NCI-H510A treated with DMSO at 0.1 percent for 48 hours (cell line): ENCODE measurements around the gene R3HDM4.

Source experiments
- DNase-seq: peaks from one replicate; lab custom pipeline; 2025; lab: John Stamatoyannopoulos, UW

R3HDM4 gene

DNA sequence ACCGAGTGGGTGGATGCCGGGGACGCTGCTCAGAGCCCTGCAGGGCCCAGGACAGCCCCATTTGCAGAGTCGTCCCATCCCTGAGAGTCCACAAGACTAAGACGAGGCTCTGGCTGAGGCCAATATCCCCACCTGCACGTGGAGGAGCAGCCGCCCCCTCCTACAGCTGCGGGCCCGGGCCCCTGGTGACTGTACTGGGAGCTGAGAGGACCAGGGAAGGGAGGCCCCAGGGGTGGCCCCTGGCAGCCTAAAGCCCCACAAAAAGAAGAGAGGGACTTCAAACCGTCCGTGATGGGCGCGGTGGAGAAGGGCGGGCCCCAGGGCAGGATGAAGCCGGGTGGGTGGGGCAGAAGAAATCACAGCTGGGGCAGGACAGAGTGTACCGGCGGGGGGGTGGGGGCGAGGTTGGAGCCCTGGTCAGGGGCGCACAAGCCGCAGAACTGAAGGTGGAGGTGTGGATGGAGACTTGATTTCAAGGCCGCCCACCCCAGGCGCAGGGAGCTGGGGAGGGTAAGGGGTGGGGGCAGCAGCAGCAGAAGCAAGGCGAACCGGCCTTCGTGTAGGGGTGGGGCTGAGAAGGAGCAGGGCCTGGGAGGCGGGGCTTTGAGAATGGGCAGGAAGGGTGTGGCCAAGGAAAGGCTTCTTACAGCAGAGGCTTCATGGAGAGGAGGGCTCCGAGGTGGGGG, 40.6 kb downstream of the R3HDM4 start:
- no peak for DNase-seq

DNA sequence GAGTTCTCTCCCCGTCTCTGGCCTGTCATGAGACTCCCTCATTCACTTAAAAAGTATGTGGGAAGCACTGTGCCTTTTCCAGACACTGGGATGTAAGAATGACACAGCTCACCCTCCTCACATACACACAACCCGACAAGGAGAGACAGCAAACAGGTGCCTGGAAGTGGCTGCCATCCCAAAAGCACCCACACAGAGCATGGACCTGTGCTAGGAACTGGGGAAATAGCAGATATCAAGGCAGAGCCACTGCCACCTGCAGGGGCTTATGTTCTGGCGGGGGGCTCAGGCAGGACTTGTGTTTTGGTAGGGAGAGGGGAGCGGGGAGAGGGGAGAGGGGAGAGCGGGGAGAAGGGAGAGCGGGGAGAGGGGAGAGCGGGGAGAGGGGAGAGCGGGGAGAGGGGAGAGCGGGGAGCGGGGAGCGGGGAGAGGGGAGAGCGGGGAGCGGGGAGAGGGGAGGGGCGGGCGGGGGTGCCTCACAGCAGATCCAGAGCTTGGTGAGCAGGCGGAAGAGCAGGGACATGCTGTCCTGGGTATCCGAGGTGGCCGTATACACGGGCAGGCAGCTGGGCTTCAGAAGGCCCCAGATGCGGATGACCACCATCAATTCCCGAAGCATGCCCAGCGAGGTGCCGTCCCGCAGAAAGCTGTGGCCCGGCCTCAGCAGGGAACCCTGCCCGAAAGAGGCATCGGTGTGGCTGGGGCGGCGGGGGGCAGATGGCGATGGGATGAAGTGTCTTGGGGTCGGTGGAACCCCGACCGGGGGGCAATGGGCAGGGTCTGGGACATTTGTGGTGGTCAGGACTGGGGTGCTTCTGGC, 41.4 kb downstream of the R3HDM4 start:
- no peak for DNase-seq

GRCh38 chr19:870963-871401, 42.0 kb downstream of the R3HDM4 start:
- no peak for DNase-seq

DNA sequence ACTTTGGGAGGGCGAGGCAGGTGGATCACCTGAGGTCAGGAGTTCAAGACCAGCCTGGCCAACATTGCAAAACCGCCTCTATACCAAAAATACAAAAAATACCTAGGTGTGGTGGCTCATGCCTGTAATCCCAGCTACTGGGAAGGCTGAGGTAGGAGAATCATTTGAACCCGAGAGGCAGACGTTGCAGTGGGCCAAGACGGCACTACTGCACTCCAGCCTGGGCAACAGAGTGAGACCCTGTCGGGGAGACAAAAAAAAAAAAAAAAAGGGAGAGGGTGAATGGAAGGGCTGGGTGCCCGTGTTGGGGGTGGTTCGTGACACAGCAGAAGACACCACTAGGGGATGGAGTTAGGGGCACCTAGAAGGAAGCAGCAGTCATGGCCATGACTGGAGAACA, 42.7 kb downstream of the R3HDM4 start:
- no peak for DNase-seq

DNA sequence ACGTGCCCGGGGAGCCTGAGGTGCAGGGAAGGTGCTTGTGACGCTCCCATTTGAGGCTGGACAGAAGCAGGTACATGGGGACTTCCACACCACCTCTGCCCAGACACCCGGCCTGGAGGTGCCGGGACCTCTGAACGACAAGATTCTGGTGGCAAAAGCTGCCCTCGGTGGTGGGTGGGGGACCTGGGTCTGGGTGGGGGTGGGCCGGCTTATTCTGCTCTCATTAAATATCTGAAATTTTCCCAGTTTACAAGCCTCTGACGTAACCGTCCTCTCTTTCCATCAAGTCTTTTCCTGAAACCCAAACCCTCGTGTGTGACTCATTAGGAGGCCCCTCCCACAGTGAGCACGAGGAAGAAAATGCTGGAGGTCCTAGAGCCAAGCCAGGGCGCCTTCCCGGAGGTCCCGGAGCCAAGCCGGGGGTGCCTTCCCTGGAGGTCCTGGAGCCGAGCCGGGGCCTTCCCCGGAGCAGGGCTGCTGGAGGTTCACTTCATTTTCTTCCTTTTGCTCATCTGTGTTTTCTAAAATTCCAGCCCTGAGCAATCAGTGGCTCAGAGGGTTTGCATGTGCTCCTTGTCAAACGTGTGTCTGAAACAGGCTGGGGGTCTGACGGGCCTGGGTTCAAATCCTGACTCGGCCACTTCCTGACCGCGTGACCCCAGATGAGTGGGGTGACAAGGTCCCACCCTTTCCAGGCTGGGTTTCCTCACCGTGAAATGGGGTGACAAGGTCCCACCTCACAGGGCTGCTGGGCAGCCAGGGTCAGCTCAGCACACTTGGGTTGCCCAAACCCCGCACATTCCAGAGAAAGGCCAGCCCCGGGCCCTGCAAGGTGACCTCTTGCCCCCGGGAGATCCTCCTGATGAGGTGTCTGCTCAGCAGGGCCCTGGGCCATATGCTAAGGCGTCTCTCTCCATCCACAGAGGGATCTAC, 43.5 kb downstream of the R3HDM4 start:
- DNase-seq, result no peak

DNA sequence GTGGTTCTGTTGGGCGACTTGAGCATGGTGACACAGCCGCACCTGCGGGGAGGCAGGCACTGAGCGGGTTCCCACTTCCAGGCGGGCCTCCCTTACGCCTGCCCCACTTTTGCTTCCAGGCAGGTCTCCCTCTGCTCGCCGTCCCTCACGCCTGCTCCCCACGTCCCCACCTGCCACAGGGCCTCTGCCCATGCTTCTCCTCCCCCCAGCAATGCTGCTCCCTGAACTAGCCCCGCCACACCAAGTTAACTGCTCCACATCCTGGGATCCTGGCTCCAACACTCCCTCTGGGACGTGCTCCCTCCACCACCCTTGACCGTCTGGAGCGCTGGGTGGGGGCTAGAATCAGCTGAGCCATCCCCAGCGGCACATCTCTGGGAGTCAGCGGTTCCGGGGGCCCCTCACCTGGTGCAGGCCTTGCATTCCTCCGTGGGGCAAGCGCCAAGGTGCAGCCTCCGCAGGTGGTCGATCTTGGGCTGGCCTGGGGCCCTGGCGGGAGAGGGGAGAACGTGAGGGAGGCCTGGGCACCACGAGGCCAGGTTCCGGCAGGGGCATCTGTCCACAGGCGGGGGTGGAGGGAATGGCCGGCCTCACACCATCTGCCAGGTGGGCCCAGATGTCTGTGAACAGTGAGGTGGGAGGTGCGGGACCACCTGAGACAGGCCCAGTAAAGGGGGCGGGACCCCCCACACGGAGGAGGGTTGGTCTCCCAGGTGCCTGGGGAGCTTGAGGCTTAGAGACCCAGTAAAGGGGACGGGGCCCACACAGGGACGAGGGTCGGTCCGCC, 44.4 kb downstream of the R3HDM4 start:
- DNase-seq, result no peak

DNA sequence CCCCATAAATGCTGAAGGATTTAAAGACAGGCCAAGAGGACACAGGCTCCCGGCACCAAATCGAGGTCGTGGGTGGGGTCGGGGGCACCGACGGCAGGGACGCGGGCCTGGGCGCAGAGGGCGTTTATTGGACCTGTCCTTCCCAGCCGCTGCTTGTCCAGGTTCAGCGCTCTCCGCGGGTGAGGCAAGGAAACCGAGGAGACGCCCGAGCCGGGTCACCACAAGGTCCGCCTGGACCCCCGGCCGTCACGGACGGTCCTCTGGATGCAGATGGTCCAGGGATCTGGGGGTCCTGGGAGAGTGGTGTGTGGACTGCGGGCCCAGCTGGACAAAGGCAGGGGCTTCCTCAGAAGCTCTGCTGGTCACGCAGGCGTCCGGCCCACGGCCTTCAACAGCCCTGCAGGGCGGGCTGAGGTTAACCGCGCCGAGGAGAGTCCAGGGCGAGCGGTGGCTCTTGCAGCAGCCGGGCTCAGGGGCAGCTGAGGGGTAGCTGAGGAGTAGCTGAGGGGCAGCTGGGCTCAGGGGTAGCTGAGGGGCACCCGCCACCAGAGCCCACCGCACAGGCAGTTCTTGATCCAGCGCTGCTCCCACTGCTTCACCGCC, 45.1 kb downstream of the R3HDM4 start:
- DNase-seq, result no peak

- no peak for DNase-seq
Measured at GRCh38 chr19:867301-867793, 45.7 kb downstream of the R3HDM4 start.

DNA sequence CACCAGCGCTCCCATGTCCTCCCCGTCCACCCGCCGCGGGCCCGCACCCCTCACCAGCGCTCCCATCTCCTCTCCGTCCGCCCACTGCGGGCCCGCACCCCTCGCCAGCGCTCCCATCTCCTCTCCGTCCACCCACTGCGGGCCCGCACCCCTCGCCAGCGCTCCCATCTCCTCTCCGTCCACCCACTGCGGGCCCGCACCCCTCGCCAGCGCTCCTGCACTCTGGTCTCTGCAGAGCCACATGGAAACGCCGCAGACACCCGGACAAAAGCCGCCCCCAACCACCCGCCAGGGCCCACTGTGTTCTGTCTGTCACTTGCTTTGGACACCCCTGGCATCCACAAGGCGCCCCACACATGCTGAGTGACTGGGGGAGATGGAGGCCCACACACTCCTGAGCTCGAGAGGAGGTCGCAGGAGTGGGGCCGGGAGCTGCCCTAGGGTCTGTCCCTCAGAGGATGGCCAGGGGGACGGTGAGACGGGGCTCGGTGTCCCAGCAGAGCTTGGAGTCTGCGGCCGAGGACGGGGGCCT, 46.2 kb downstream of the R3HDM4 start:
- DNase-seq, result no peak

DNA sequence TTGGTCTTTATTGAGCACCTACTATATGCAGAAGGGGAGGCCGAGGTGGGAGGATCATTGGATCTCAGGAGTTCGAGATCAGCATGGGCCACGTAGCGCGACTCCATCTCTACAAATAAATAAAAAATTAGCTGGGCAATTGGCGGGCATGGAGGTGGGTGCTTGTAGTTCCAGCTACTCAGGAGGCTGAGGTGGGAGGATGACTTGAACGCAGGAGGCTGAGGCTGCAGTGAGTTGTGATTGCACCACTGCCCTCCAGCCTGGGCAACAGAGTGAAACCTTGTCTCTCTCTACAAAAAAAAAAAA, 49.8 kb downstream of the R3HDM4 start:
- DNase-seq, result no peak

DNA sequence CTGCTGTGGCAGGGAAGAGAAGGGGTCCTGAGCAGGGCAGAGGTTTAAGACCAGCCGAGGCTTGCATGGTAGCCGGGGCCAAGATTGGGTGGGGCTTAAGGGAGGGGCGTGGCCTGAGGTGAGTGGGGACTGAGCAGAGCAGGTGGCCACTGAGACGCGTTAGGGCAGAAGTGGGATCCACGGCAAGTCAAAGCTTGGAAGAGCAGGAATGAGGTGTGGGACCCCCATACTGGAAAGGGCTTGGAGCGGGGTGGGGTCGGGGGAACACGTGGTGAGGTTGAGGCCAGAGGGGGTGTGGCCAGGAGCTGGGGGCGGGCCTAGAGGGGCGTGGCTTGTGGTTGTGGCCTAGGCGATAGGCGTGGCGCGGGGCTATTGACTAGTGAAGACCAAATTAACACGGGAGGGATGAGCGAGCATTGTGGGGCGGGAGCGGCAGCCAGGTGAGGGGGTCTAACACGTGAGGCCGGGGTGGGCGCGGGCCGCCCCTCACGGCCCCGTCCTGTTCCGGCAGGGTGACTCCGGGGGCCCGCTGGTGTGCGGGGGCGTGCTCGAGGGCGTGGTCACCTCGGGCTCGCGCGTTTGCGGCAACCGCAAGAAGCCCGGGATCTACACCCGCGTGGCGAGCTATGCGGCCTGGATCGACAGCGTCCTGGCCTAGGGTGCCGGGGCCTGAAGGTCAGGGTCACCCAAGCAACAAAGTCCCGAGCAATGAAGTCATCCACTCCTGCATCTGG, 50.3 kb downstream of the R3HDM4 start:
- DNase-seq, result no peak

DNA sequence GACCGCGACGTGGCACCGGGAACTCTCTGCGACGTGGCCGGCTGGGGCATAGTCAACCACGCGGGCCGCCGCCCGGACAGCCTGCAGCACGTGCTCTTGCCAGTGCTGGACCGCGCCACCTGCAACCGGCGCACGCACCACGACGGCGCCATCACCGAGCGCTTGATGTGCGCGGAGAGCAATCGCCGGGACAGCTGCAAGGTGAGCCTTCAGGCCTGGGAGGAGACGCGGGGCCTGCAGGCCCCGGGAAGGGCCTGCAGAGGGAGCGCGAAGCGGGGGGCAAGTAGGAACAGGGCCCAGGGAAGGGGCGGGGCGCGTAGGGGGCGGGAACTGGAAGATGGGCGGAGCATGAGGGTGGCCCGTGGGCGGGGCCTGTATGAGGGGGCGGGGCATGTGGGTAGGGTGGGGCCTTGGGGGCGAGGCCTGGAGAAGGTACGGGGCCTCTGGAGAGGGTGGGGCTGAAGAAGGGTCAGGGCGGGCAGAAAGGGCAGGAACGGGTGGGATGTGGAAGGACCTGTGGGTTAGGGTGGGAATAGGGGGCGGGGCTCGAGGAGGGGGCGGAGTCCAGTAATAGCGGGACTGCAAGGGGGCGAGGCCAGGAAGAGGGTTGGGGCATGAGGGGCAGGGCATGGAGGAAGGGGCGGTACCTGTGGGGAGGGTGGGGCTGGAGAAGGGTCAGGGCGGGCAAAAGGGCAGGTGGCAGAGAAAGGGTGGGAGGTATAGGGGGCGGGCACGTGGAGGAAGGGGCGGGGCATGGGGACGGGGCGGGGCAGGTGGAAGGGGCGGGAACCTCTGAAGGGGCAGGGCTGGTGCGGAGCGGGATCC, 51.1 kb downstream of the R3HDM4 start:
- DNase-seq, result no peak

GRCh38 chr19:861141-861755, 51.8 kb downstream of the R3HDM4 start:
- DNase-seq, result no peak

- no peak for DNase-seq
Measured at GRCh38 chr19:858868-859843, 53.9 kb downstream of the R3HDM4 start, which contains the start of gene CFD. TSS of gene CFD (plus strand) at chr19:859664. CDS start at chr19:859690, 26 bp downstream.

DNA sequence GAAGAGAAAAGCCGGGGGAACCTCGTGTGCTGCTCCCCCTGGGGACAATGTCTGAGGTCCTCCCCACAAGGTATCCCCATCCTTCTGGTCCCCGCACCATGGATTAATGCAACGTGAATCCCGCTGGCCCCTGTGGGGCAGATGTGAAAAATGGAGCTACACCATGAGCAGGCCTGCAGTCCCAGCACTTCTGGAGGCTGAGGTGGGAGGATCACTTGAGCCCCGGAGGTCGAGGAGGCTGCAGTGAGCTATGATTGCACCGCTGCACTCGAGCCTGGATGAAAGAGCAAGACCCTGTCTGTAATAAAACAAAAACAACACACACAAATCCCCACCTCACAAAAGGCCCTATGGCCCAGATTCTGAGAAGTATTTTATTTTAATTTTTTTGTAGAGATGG, 54.7 kb downstream of the R3HDM4 start:
- DNase-seq, result no peak

GRCh38 chr19:855566-856120, 57.4 kb downstream of the R3HDM4 start:
- DNase-seq, result no peak

- no peak for DNase-seq
Measured at GRCh38 chr19:855142-855541, 57.9 kb downstream of the R3HDM4 start.
